Measurements from ENCODE around the gene UGT1A7. TPM values are rescaled to one million over a fixed set of nuclear protein-coding genes. Genes with fewer than 3 reads are reported as not detected.

Gene UGT1A7
- total RNA-seq, 1 donor from 2014 or later = not detected

GRCh38 chr2:233673896-233674295, 7.8 kb upstream of the UGT1A7 start:
- H3K36me3 ChIP-seq = no peaks in the 10 kb centered on the region
- no peak overlapping the region for H3K4me3 ChIP-seq
- no peak for DNase-seq
- intact Hi-C loops (cut with DNase I) = no loop called here
- H3K9me3 ChIP-seq = no peaks in the 10 kb centered on the region
- H3K4me1 ChIP-seq = no peaks in the 10 kb centered on the region
- H3K27me3 ChIP-seq (ENCODE audit: low read depth) = no peaks in the 10 kb centered on the region
- no peak overlapping the region for H3K27ac ChIP-seq
- TF ChIP-seq, protein P1, sequence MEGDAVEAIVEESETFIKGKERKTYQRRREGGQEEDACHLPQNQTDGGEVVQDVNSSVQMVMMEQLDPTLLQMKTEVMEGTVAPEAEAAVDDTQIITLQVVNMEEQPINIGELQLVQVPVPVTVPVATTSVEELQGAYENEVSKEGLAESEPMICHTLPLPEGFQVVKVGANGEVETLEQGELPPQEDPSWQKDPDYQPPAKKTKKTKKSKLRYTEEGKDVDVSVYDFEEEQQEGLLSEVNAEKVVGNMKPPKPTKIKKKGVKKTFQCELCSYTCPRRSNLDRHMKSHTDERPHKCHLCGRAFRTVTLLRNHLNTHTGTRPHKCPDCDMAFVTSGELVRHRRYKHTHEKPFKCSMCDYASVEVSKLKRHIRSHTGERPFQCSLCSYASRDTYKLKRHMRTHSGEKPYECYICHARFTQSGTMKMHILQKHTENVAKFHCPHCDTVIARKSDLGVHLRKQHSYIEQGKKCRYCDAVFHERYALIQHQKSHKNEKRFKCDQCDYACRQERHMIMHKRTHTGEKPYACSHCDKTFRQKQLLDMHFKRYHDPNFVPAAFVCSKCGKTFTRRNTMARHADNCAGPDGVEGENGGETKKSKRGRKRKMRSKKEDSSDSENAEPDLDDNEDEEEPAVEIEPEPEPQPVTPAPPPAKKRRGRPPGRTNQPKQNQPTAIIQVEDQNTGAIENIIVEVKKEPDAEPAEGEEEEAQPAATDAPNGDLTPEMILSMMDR (IDR thresholded peaks at IDR 0.05) = no peak
- ATAC-seq = no peak

DNA sequence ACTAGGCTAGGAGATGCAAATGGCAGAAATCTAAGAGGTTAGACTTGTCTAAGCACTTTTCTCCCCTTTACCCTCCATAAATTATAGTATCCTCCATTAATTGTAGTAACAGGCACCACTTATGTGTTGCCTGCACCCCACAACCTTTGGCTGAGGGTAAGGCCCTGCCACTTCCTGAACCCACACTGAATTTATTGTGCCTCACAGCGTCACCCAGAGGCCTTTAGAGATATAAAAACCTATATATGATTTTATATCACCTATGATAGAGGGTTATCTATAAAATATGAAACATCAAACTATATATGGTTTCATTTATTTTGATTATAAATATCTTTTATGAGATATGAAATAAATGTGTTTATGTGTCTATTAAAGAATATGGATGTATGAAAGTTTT, 7.4 kb upstream of the UGT1A7 start:
- TF ChIP-seq, protein P1 (IDR thresholded peaks at IDR 0.05) = no peak
- intact Hi-C loops (cut with DNase I) = no loop called here
- Histone ChIP-seq H3K36me3 (no peaks in the 10 kb centered on the region), H3K9me3 (no peaks in the 10 kb centered on the region), H3K27ac (no peak overlapping the region), H3K27me3 (ENCODE audit: low read depth) (no peaks in the 10 kb centered on the region), H3K4me3 (no peak overlapping the region), H3K4me1 (no peaks in the 10 kb centered on the region)
- DNase-seq (no peak), ATAC-seq (no peak)

DNA sequence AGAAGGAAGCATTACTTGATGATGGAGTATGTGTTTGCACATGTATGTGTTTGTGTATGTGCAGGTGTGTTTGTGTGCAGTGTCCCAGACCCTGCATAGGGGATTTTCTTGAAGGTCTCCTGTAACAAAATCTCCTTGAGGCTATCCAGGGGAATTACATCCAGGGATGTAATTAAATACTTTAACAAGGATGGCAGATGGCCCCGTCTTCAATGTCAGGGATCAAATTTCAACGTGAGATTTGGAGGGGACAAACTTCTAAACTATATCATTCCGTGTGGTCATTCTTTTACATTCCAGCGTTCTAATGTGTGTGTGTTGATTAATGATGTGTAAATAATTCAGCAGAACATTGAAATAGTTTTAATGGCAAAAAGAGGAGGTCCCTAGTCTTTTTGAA, 6.7 kb upstream of the UGT1A7 start:
- TF ChIP-seq, protein P1 (IDR thresholded peaks at IDR 0.05) = no peak
- H3K27ac ChIP-seq = no peak overlapping the region

GRCh38 chr2:233676046-233676445, 5.7 kb upstream of the UGT1A7 start:
- Histone ChIP-seq H3K4me1 (no peaks in the 10 kb centered on the region), H3K27ac (no peak overlapping the region), H3K36me3 (no peaks in the 10 kb centered on the region), H3K4me3 (no peak overlapping the region), H3K9me3 (no peaks in the 10 kb centered on the region), H3K27me3 (ENCODE audit: low read depth) (no peaks in the 10 kb centered on the region)
- DNase-seq (no peak), ATAC-seq (no peak)
- TF ChIP-seq, protein P1 (IDR thresholded peaks at IDR 0.05) = no peak
- intact Hi-C loops (cut with DNase I) = no loop called here

More for the DNA sequence above, 6.7 kb upstream of the UGT1A7 start:
- Histone ChIP-seq H3K4me3 (no peak overlapping the region), H3K36me3 (no peaks in the 10 kb centered on the region), H3K4me1 (no peaks in the 10 kb centered on the region), H3K9me3 (no peaks in the 10 kb centered on the region), H3K27me3 (ENCODE audit: low read depth) (no peaks in the 10 kb centered on the region)
- intact Hi-C loops (cut with DNase I) = no loop called here
- DNase-seq (no peak), ATAC-seq (no peak)

GRCh38 chr2:233679196-233679595, 2.5 kb upstream of the UGT1A7 start:
- no peaks in the 10 kb centered on the region for H3K4me1 ChIP-seq
- TF ChIP-seq, protein P1 (IDR thresholded peaks at IDR 0.05) = no peak
- no peak overlapping the region for H3K27ac ChIP-seq
- H3K9me3 ChIP-seq = no peaks in the 10 kb centered on the region
- intact Hi-C loops (cut with DNase I) = no loop called here
- ATAC-seq = no peak
- H3K36me3 ChIP-seq = no peaks in the 10 kb centered on the region
- no peak for DNase-seq
- no peaks in the 10 kb centered on the region for H3K27me3 ChIP-seq (ENCODE audit: low read depth)
- no peak overlapping the region for H3K4me3 ChIP-seq

Measured in lower lobe of right lung (tissue), 2 donors.